Pericardium fibroblast (primary cell): ENCODE data around the gene CCDC107. TPM values are rescaled to one million over a fixed set of nuclear protein-coding genes. Genes with fewer than 3 reads are reported as not detected.

ENCODE experiments used
- total RNA-seq: library from RNA; depleted of rRNA; stranded (reverse); fragments of >200 nt; gene quantifications from 2 replicates; pipeline ENCODE4 v1.2.3, GENCODE V29; 2015

Gene CCDC107, protein sequence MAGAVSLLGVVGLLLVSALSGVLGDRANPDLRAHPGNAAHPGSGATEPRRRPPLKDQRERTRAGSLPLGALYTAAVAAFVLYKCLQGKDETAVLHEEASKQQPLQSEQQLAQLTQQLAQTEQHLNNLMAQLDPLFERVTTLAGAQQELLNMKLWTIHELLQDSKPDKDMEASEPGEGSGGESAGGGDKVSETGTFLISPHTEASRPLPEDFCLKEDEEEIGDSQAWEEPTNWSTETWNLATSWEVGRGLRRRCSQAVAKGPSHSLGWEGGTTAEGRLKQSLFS
- total RNA-seq, result 18.2 and 31.6 TPM in 2 replicates

DNA sequence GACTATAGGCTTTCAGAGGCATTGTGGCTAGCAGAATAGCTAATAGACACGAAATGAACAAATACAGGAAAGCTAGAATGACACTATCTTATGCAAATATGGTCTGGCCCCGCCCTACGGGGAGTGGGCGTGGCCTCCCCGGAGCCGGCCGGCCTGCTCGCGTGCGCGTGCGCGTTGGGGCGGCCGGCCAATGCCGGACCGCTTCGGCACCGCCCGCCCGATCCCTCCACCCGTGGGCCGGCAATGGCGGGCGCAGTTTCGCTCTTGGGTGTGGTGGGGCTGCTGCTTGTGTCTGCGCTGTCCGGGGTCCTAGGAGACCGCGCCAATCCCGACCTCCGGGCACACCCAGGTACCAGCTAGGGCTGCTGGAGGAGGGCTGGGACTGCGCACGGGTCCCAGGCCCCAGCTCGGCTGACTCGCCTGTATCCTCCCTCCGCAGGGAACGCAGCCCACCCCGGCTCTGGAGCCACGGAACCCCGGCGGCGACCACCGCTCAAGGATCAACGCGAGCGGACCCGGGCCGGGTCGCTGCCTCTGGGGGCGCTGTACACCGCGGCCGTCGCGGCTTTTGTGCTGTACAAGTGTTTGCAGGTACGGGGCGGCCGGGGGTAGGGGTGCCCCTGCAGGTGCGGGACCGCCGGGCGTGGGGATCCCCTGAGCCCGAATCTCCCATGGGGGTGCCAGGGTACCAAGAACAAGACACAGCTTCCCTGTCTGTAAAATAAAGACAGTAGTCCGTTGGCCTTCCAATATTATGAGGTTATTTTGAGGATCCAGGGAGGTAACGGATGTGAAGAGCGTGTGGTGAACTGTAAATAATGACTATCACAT, at the start of gene CCDC107:
TSS of gene CCDC107 (plus strand) at position 156 of the 831 bp plus-strand sequence. CDS start at position 244, 88 bp downstream.

DNA sequence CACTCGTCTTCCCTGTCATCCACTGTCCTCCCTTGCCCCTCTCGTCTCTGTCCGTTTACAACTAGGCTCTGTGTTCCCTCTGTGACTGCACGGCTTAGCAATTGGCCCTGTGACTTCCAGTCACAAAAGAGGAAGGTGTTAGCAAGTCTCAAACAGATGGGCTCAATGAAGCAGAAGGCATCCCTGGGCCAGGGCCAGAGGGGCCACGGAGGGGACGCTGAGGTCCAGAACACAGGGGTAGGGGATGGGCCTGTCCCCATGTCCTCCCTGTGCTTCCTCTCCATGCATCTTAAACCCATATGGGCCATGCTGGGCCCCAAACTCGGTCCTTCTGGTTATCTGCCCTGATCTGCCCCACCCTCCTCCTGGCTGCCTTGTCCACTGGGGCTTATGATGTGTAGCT, 39.8 kb upstream of the CCDC107 start, which contains the start of gene CD72:
TSS of gene CD72 (minus strand) at position 89 of the 403 bp plus-strand sequence. CDS start 110 bp downstream, outside the sequence.

GRCh38 chr9:35650341-35651158, 7.5 kb upstream of the CCDC107 start, which contains the start of gene SIT1:
Gene SIT1, minus strand, starts transcription at chr9:35650931. Its CDS starts 78 bp downstream, at chr9:35650853.

GRCh38 chr9:35657546-35658136, 451 bp upstream of the CCDC107 start, which contains the start of gene RMRP:
Gene RMRP, minus strand, starts transcription at chr9:35658019.

GRCh38 chr9:35664531-35665470, 6.7 kb downstream of the CCDC107 start, which contains the start of gene ARHGEF39:
Gene ARHGEF39, minus strand, starts transcription at chr9:35665195. Its CDS starts 26 bp downstream, at chr9:35665169.

GRCh38 chr9:35673132-35674024, 15.3 kb downstream of the CCDC107 start, which contains the start of gene CA9:
Gene CA9, plus strand, starts transcription at chr9:35673928. Its CDS starts 32 bp downstream, at chr9:35673960.

DNA sequence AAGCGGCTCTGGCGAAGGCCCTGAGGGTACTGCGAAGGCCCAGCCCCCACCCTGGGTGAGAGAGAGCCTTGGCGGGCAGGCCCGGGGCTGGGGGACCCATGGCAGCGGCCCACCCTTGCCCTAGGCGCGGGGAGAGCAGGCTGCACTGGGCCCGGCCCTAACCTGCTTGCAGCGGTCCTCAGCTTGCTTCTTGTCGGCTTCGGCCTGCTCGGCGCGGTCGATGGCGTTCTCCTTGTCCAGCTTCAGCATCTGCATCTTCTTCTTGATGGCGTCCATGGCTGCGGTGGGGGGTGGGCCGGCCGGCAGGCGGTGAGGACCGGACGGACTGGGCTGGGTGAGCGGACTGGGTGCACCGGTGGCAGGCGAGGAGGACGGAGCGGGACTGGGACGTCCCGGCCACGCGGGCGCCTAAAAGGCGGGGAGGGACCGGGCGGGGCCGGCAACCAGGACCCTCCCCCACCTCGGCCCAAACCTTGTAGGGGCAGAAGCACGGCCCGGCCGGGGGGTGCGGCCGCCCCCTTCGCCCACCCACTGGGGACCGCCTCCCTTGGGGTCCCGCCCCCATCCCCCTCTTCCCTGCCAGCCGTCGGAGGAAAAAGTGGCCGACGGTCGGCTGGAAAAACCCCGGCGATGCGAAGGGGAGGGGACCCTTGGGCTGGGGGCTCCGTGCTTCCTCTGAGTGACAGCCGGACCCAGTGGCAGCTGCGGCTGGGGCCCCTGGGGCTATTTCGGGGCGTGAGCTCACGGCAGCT, 31.6 kb downstream of the CCDC107 start, which contains the start of gene TPM2:
TSS of gene TPM2 (minus strand) at position 384 of the 752 bp plus-strand sequence. CDS start at position 276, 108 bp downstream.

Other genes with a start within 250 kb of the CCDC107 start
- 21.5 and 58.0 TPM in 2 replicates for gene RUSC2, start 168.2 kb upstream of the CCDC107 start, total RNA-seq
- gene TESK1, start 53.0 kb upstream of the CCDC107 start, total RNA-seq, result 20.8 and 31.1 TPM in 2 replicates
- gene CD72, start 39.9 kb upstream of the CCDC107 start, total RNA-seq, result 1.6 and 2.2 TPM in 2 replicates
- not detected in 2 replicates for gene SIT1, start 7.4 kb upstream of the CCDC107 start, total RNA-seq
- gene RMRP, start 273 bp upstream of the CCDC107 start, total RNA-seq, result 6,385 and 12,356 TPM in 2 replicates
- gene ARHGEF39, start 6.9 kb downstream of the CCDC107 start, total RNA-seq, result 0.23 and 1.5 TPM in 2 replicates
- 0.77 and 2.9 TPM in 2 replicates for gene CA9, start 15.6 kb downstream of the CCDC107 start, total RNA-seq
- 655 and 1,286 TPM in 2 replicates for gene TPM2, start 31.6 kb downstream of the CCDC107 start, total RNA-seq
- 204 and 344 TPM in 2 replicates for gene TLN1, start 73.9 kb downstream of the CCDC107 start, total RNA-seq
- gene CREB3, start 74.4 kb downstream of the CCDC107 start, total RNA-seq, result 50.4 and 62.5 TPM in 2 replicates
- gene GBA2, start 90.9 kb downstream of the CCDC107 start, total RNA-seq, result 18.2 and 22.5 TPM in 2 replicates
- 11.3 and 14.5 TPM in 2 replicates for gene RGP1, start 91.0 kb downstream of the CCDC107 start, total RNA-seq
- not detected in 2 replicates for gene MSMP, start 96.0 kb downstream of the CCDC107 start, total RNA-seq
- 13.5 and 17.3 TPM in 2 replicates for gene NPR2, start 133.3 kb downstream of the CCDC107 start, total RNA-seq
- gene SPAG8, start 154.0 kb downstream of the CCDC107 start, total RNA-seq, result 0.09 and 0.82 TPM in 2 replicates
- gene HINT2, start 156.8 kb downstream of the CCDC107 start, total RNA-seq, result 14.8 and 17.4 TPM in 2 replicates
- gene FAM221B, start 170.4 kb downstream of the CCDC107 start, total RNA-seq, result not detected in 2 replicates
- 5.8 and 6.0 TPM in 2 replicates for gene TMEM8B, start 170.9 kb downstream of the CCDC107 start, total RNA-seq
- not detected in 2 replicates for gene OR13J1, start 212.1 kb downstream of the CCDC107 start, total RNA-seq
- 1.4 and 3.3 TPM in 2 replicates for gene HRCT1, start 247.9 kb downstream of the CCDC107 start, total RNA-seq